ENCODE data around the gene TMEM151A.
"Not testable (repeated sequence)": the region's sequence is repeated elsewhere in the genome, so short reads cannot be mapped to it uniquely, and the experiment has no call there.

TMEM151A gene

GRCh38 chr11:66275396-66275795 is 16.3 kb upstream of the TMEM151A start:
- Histone ChIP-seq H3K36me3 (ENCODE audit: insufficient read depth, low read length) (peaks cover 17% of the 10 kb centered on the region; the same call in 1 of the 2 replicates), H3K9me3 (ENCODE audit: control insufficient read depth, insufficient read depth, low read length) (no peaks in the 10 kb centered on the region), H3K9ac (ENCODE audit: low read depth, low read length) (no peak overlapping the region), H3K4me1 (ENCODE audit: insufficient read depth, low read length) (peaks cover 2% of the 10 kb centered on the region; the same call in 1 of the 2 replicates)

GRCh38 chr11:66275984-66276612 is 15.6 kb upstream of the TMEM151A start:
- no peak overlapping the region for H3K9ac ChIP-seq (ENCODE audit: low read depth, low read length)
- H3K9me3 ChIP-seq (ENCODE audit: control insufficient read depth, insufficient read depth, low read length), result no peaks in the 10 kb centered on the region
- H3K4me1 ChIP-seq (ENCODE audit: insufficient read depth, low read length), result peaks cover 3% of the 10 kb centered on the region; the same call in 1 of the 2 replicates
- peaks cover 17% of the 10 kb centered on the region; the same call in 1 of the 2 replicates for H3K36me3 ChIP-seq (ENCODE audit: insufficient read depth, low read length)

- H3K4me1 ChIP-seq (ENCODE audit: insufficient read depth, low read length); H3K9ac ChIP-seq (ENCODE audit: low read depth, low read length); H3K9me3 ChIP-seq (ENCODE audit: control insufficient read depth, insufficient read depth, low read length): not testable (repeated sequence)
- H3K36me3 ChIP-seq (ENCODE audit: insufficient read depth, low read length), result peaks cover 17% of the 10 kb centered on the region; the same call in 1 of the 2 replicates
These were observed 15.1 kb upstream of the TMEM151A start for GRCh38 chr11:66276619-66277018.

- peaks cover 17% of the 10 kb centered on the region; the same call in 1 of the 2 replicates for H3K36me3 ChIP-seq (ENCODE audit: insufficient read depth, low read length)
- H3K4me1 ChIP-seq (ENCODE audit: insufficient read depth, low read length); H3K9ac ChIP-seq (ENCODE audit: low read depth, low read length); H3K9me3 ChIP-seq (ENCODE audit: control insufficient read depth, insufficient read depth, low read length): not testable (repeated sequence)
These were observed 14.6 kb upstream of the TMEM151A start for GRCh38 chr11:66277064-66277463.

- Histone ChIP-seq H3K36me3 (ENCODE audit: insufficient read depth, low read length) (peaks cover 11% of the 10 kb centered on the region; the same call in 1 of the 2 replicates), H3K9me3 (ENCODE audit: control insufficient read depth, insufficient read depth, low read length) (no peaks in the 10 kb centered on the region), H3K4me1 (ENCODE audit: insufficient read depth, low read length) (peaks cover 7% of the 10 kb centered on the region; the same call in 1 of the 2 replicates), H3K9ac (ENCODE audit: low read depth, low read length) (peak within 1 kb of the TSS; percentile 51)
These were observed 14.0 kb upstream of the TMEM151A start, which contains the start of gene CNIH2 for GRCh38 chr11:66277471-66278362. Gene CNIH2 (plus strand): TSS chr11:66278175. CDS start chr11:66278457, 282 bp downstream.

GRCh38 chr11:66278363-66279091 is 13.2 kb upstream of the TMEM151A start:
- Histone ChIP-seq H3K4me1 (ENCODE audit: insufficient read depth, low read length) (peaks cover 10% of the 10 kb centered on the region; the same call in 1 of the 2 replicates), H3K9ac (ENCODE audit: low read depth, low read length) (peak overlapping the region; percentile 20; the same call in 1 of the 2 replicates), H3K9me3 (ENCODE audit: control insufficient read depth, insufficient read depth, low read length) (no peaks in the 10 kb centered on the region), H3K36me3 (ENCODE audit: insufficient read depth, low read length) (peaks cover 7% of the 10 kb centered on the region; the same call in 1 of the 2 replicates)

GRCh38 chr11:66279092-66279734 is 12.5 kb upstream of the TMEM151A start:
- Histone ChIP-seq H3K4me1 (ENCODE audit: insufficient read depth, low read length) (peaks cover 10% of the 10 kb centered on the region; the same call in 1 of the 2 replicates), H3K36me3 (ENCODE audit: insufficient read depth, low read length) (peaks cover 5% of the 10 kb centered on the region), H3K9ac (ENCODE audit: low read depth, low read length) (peak overlapping the region; percentile 20; the same call in 1 of the 2 replicates), H3K9me3 (ENCODE audit: control insufficient read depth, insufficient read depth, low read length) (no peaks in the 10 kb centered on the region)

GRCh38 chr11:66280428-66280827 is 11.3 kb upstream of the TMEM151A start:
- Histone ChIP-seq H3K9me3 (ENCODE audit: control insufficient read depth, insufficient read depth, low read length) (no peaks in the 10 kb centered on the region), H3K4me1 (ENCODE audit: insufficient read depth, low read length) (peaks cover 10% of the 10 kb centered on the region; the same call in 1 of the 2 replicates), H3K9ac (ENCODE audit: low read depth, low read length) (no peak overlapping the region), H3K36me3 (ENCODE audit: insufficient read depth, low read length) (no peaks in the 10 kb centered on the region; the same call in 1 of the 2 replicates)

- no peaks in the 10 kb centered on the region; the same call in 1 of the 2 replicates for H3K36me3 ChIP-seq (ENCODE audit: insufficient read depth, low read length)
- H3K9ac ChIP-seq (ENCODE audit: low read depth, low read length), result no peak overlapping the region
- H3K9me3 ChIP-seq (ENCODE audit: control insufficient read depth, insufficient read depth, low read length), result no peaks in the 10 kb centered on the region
- H3K4me1 ChIP-seq (ENCODE audit: insufficient read depth, low read length), result peaks cover 10% of the 10 kb centered on the region; the same call in 1 of the 2 replicates
These were observed 10.7 kb upstream of the TMEM151A start for GRCh38 chr11:66281001-66281400.

GRCh38 chr11:66281776-66282467 is 9.8 kb upstream of the TMEM151A start:
- Histone ChIP-seq H3K36me3 (ENCODE audit: insufficient read depth, low read length) (no peaks in the 10 kb centered on the region; the same call in 1 of the 2 replicates), H3K9me3 (ENCODE audit: control insufficient read depth, insufficient read depth, low read length) (no peaks in the 10 kb centered on the region), H3K4me1 (ENCODE audit: insufficient read depth, low read length) (peaks cover 10% of the 10 kb centered on the region; the same call in 1 of the 2 replicates), H3K9ac (ENCODE audit: low read depth, low read length) (no peak overlapping the region)

GRCh38 chr11:66282468-66283455 is 8.9 kb upstream of the TMEM151A start:
- Histone ChIP-seq H3K9ac (ENCODE audit: low read depth, low read length) (no peak overlapping the region), H3K36me3 (ENCODE audit: insufficient read depth, low read length) (no peaks in the 10 kb centered on the region; the same call in 1 of the 2 replicates), H3K4me1 (ENCODE audit: insufficient read depth, low read length) (peaks cover 10% of the 10 kb centered on the region; the same call in 1 of the 2 replicates), H3K9me3 (ENCODE audit: control insufficient read depth, insufficient read depth, low read length) (no peaks in the 10 kb centered on the region)

GRCh38 chr11:66283461-66284105 is 8.1 kb upstream of the TMEM151A start:
- no peaks in the 10 kb centered on the region; the same call in 1 of the 2 replicates for H3K36me3 ChIP-seq (ENCODE audit: insufficient read depth, low read length)
- no peaks in the 10 kb centered on the region for H3K9me3 ChIP-seq (ENCODE audit: control insufficient read depth, insufficient read depth, low read length)
- H3K4me1 ChIP-seq (ENCODE audit: insufficient read depth, low read length), result peaks cover 10% of the 10 kb centered on the region; the same call in 1 of the 2 replicates
- H3K9ac ChIP-seq (ENCODE audit: low read depth, low read length), result no peak overlapping the region
